Fibroblast of lung (primary cell): ENCODE measurements around the gene TRH. TPM values are rescaled to one million over a fixed set of nuclear protein-coding genes. Genes with fewer than 3 reads are reported as not detected.
"Not testable (repeated sequence)": the region's sequence is repeated elsewhere in the genome, so short reads cannot be mapped to it uniquely, and the experiment has no call there.

Experiments used
- DNase-seq, 2 donors: peaks; one replicate each; pipeline versions ENCODE4 v3.0.0 to v3.0.0-alpha.2; 2010; ENCODE audit warnings: low read depth in 2 of 2
- H2AFZ ChIP-seq: 2 replicates; pipeline ENCODE4 v1.5.1; 2012; ENCODE audit warnings: low read length, control low read depth, inconsistent platforms
- H3K27ac ChIP-seq: 2 replicates; pipeline ENCODE4 v1.5.1; 2011; ENCODE audit warnings: low read length, control low read depth; ENCODE audit not compliant: insufficient read depth
- H3K27me3 ChIP-seq: 2 replicates; pipeline ENCODE4 v1.5.1; 2011; ENCODE audit warnings: mild to moderate bottlenecking, low read length; ENCODE audit not compliant: control insufficient read depth, insufficient read depth
- H3K36me3 ChIP-seq: 2 replicates; pipeline ENCODE4 v1.5.1; 2011; ENCODE audit warnings: low read length; ENCODE audit not compliant: control insufficient read depth, insufficient read depth
- H3K4me1 ChIP-seq: 2 replicates; pipeline ENCODE4 v1.5.1; 2011; ENCODE audit warnings: low read length; ENCODE audit not compliant: control insufficient read depth, insufficient read depth; ENCODE audit errors: extremely low read depth
- H3K4me2 ChIP-seq: 2 replicates; pipeline ENCODE4 v1.5.1; 2011; ENCODE audit warnings: low read length, control low read depth; ENCODE audit not compliant: insufficient read depth; ENCODE audit errors: extremely low read depth
- H3K4me3 ChIP-seq, 4 experiments: fragments of 200-600 bp in 1 of 4; sonication (generic) in 1 of 4; replicated peaks in 1 of 4; 2 replicates each; pipeline ENCODE4 v1.5.1; 2011 to 2016; ENCODE audit warnings: low read length in 4 of 4, low read depth in 3 of 4, mild to moderate bottlenecking in 3 of 4, control low read depth in 2 of 4, inconsistent platforms in 1 of 4, mixed read lengths in 1 of 4; ENCODE audit not compliant: insufficient read depth in 1 of 4; ENCODE audit errors: control extremely low read depth in 1 of 4
- H3K79me2 ChIP-seq: 2 replicates; pipeline ENCODE4 v1.5.1; 2012; ENCODE audit warnings: mild to moderate bottlenecking, low read length, inconsistent platforms; ENCODE audit not compliant: control insufficient read depth, insufficient read depth
- H3K9ac ChIP-seq: 2 replicates; pipeline ENCODE4 v1.5.1; 2011; ENCODE audit warnings: mild to moderate bottlenecking, low read length, control low read depth; ENCODE audit not compliant: insufficient read depth
- H3K9me3 ChIP-seq: 2 replicates; pipeline ENCODE4 v1.5.1; 2012; ENCODE audit warnings: low read depth, low read length; ENCODE audit not compliant: control insufficient read depth, insufficient read depth
- H4K20me1 ChIP-seq: 2 replicates; pipeline ENCODE4 v1.5.1; 2011; ENCODE audit warnings: low read length; ENCODE audit not compliant: control insufficient read depth, insufficient read depth; ENCODE audit errors: extremely low read depth
- polyA plus RNA-seq, 2 donors: library from polyadenylated mRNA; depleted of rRNA in 1 of 2; stranded (reverse) in 1 of 2; unstranded in 1 of 2; fragments of >200 nt; gene quantifications; 2 replicates each; pipeline ENCODE4 v1.2.1, GENCODE V29; 2011 to 2012; ENCODE audit warnings: missing spikeins in 1 of 2
- total RNA-seq: library from RNA; depleted of rRNA; stranded (reverse); fragments of >200 nt; gene quantifications from 2 replicates; pipeline ENCODE4 v1.2.1, GENCODE V29; 2014

The TRH gene
- total and polyA plus RNA-seq, 2 donors (not counting 1 experiment from before 2014, with no cell fraction given): not detected

- H3K4me2 ChIP-seq, H3K27me3 ChIP-seq, H3K4me3 ChIP-seq, H3K9me3 ChIP-seq, H2AFZ ChIP-seq, H3K9ac ChIP-seq, H3K4me1 ChIP-seq, H3K27ac ChIP-seq, H4K20me1 ChIP-seq, H3K36me3 ChIP-seq, DNase-seq, H3K79me2 ChIP-seq: not testable (repeated sequence)
Observed at GRCh38 chr3:130026146-130026829, 51.8 kb downstream of the TRH start.

DNA sequence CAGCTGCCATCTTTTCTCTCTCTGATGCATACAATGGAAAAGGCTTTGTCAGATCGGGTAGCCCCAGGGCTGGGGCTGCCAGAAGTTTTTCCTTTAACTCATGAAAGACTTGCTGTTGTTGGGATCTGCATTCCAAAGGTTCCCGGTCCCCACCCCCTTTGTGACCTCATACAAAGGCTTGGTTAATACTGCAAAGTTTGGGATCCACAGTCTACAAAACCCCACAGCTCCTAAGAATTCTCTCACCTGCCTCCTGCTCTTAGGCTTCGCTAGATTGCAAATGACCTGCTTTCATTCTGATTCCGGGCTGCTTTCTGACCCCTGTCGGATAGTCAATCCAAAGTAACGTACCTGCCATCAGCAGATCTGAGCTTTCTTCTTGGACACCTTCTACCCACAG, 52.9 kb downstream of the TRH start:
- H3K27ac ChIP-seq, H3K79me2 ChIP-seq, H3K4me3 ChIP-seq, H2AFZ ChIP-seq, H3K4me1 ChIP-seq, H3K9ac ChIP-seq, H3K4me2 ChIP-seq, H4K20me1 ChIP-seq, H3K9me3 ChIP-seq, H3K27me3 ChIP-seq, H3K36me3 ChIP-seq, DNase-seq: not testable (repeated sequence)

Other genes starting within 250 kb of the TRH start
- 14.6 and 16.8 TPM in 2 replicates for gene TMCC1, start 81.0 kb upstream of the TRH start, total RNA-seq
- gene TMCC1, start 81.0 kb upstream of the TRH start, polyA plus RNA-seq: 12.7 and 16.2 TPM in 2 replicates
- gene ALG1L2, start 107.1 kb downstream of the TRH start, total RNA-seq: 0.50 TPM in 1 of 2 replicates, not detected in the other
- not detected in 2 replicates for gene ALG1L2, start 107.1 kb downstream of the TRH start, polyA plus RNA-seq